ENCODE measurements around the gene RAB28.
"Not testable (repeated sequence)": the region's sequence is repeated elsewhere in the genome, so short reads cannot be mapped to it uniquely, and the experiment has no call there.

RAB28 gene

DNA sequence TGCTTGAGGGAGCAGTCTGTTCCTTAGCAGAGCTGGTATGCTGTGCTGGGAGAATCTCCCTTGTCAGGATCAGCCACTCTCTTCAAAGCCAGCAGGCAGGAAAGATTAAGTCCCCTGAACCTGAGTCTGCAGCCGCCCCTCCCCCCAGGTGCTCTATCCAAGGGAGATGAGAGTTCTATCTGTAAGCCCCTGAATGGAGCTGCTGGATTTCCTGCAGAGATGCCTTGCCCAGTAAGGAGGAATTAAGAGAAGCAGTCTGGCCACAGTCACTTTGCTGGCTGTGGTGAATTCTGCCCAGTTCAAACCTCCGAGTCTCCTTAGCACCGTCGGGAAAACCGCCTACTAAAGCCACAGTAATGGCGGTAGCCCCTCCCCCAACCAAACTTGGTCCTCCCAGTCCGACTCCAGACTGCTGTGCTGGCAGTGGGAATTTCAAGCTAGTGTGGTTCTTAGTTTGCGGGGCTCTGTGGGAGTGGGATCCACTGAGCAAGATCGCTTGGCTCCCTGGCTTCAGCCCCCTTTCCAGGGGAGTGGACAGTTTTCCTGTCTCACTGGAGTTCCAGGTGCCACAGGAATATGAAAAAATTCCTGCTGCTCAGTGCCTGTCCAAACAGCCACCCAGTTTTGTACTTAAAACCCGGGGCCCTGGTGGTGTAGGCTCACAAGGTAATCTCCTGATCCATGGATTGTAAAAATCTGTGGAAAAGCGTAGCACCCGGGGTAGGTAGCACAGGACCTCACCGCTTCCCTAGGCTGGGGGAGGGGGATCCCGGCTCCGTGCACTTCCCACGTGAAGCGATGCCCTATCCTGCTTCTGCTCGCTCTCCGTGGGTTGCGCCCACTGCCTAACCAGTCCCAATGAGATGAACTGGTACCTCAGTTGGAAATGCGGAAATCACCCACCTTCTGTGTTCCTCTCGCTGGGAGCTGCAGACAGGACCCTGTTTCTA is 38.0 kb downstream of the RAB28 start:
- no peak for DNase-seq (ENCODE audit: low read depth in 3 of 3)

DNA sequence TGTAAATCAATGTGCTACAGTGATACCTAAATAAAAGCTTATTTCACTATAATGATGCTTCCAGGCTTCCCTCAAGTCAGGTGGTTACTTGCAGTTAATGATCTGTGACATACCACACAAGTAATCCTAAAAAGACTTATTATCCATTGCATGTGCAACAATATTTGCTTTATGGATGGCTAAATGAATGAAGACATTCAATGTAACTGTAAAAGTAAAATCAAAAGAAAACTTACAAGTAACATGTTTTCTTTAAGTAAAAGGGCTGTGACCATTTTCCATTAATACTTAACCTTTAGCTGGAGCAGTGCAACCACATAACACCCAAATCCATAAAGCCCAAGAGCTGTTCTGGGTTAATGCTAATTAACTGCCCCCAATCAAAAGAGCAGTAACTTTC is 42.6 kb downstream of the RAB28 start:
- no peak for DNase-seq (ENCODE audit: low read depth in 3 of 3)

DNA sequence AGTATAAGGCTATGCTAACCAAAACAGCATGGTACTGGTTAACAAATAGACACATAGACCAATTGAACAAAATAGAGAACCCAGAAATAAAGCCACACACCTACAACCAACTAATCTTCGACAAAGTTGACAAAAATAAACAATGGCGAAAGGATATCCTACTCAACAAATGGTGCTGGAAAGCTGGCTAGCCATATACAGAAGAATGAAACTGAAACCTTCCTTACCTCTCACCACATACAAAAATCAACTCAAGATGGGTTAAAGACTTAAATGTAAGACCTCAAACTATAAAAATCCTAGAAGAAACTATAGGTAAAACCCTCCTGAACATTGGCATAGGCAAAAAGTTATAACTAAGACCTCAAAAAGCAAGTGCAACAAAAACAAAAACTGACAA is 47.2 kb downstream of the RAB28 start:
- no peak for DNase-seq (ENCODE audit: low read depth in 3 of 3)

DNA sequence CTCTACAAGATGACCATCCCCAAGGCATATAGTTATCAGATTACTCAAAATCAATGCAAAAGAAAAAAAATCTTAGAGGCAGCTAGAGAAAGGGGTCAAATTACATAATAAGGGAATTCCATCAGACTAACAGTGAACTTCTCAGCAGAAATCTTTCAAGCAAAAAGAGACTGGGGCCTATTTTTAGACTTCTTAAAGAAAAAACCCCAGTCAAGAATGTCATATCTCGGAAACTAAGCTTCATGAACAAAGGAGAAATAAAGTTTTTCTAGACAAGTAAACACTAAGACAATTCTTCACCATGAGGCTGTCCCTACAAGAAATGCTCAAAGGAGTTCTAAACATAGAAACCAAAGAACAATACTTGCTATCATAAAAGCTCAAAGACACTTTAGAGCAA is 51.7 kb downstream of the RAB28 start:
- no peak for DNase-seq (ENCODE audit: low read depth in 3 of 3)

DNA sequence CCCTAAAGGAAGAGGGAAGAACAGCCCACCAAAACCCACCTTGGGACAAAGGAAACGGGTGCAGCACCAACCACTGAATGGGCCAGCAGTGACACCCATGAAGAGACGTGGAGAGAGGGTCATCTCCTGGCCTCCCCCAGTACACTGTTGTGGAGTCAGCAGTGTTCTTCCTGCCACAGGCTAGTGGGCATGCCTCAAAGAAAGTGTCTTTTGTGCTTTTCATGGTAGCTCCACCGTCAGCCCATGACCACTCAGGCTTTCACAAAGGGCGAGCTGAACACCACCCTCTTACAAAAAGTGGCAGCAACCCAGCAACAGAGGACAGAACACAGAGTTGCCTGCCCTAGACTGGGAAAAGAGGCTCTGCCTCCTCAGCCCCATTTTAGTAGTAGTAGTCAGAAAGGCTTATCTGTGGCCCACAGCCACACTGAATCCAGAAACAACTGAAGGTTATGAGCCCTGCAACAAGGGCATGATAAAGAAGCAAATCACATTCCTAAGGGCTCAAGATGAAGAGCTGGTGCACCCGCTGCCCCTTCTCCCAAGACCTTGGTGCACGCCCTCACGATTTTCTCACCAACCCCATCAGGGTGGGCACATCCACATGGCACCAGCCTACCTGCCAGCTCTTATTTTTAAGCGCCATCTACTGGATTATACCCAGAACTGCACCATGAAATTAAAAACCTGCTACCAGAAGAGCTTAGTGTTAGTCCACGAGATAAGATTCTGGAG is 53.1 kb downstream of the RAB28 start:
- no peak for DNase-seq (ENCODE audit: low read depth in 3 of 3)

DNA sequence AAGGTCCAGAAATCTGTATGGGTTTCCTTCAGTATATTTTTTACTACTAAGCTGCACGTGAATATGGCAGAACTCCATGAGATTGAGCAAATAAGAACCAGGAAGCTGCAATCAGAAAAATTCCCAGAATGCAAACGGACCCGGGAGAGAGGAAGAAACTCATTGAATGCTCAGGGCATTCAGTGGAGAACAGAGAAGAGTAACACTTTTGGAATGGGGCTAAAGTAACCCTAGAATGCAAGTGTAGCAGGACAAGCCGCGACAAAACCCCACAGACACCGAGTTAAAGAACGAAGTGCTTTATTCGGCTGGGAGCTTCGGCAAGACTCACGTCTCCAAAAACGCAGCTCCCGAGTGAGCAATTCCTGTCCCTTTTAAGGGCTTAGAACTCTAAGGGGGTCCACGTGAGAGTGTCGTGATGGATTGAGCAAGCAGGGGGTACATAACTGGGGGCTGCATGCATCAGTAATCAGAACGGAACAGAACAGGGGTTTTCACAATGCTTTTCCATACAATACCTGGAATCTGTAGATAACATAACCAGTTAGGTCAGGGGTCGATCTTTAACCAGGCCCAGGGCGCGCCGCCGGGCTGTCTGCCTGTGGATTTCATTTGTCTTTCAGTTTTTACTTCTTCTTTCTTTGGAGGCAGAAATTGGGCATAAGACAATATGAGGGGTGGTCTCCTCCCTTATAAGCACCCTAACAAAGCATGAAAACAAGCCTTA is 56.4 kb downstream of the RAB28 start:
- no peak for DNase-seq (ENCODE audit: low read depth in 3 of 3)

DNA sequence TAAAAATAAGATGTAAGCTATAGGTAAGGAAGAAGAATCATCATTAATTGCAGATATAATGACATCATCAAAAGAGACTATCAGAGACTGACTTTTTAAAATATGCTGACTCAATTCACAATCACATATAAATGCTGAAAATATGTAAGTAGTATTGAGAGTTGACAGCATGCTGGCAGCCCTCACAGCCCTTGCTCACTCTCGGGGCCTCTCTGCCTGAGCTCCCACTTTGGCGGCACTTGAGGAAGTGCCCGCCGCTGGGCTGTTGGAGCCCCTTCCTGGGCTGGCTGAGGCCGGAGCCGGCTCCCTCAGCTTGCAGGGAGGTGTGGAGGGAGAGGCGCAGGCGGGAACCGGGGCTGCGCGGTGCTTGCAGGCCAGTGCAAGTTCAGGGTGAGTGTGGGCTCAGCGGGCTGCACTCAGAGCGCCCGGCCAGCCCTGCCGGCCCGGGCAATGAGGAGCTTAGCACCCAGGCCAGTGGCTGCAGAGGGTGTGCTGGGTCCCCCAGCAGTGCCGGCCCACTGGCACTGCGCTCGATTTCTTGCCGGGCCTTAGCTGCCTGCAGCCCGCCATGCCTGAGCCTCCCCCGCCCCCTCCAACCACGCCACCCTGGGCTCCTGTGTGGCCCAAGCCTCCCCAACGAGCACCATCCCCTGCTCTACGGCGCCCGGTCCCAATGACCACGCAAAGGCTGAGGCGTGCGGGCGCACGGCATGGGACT is 68.9 kb downstream of the RAB28 start:
- no peak for DNase-seq (ENCODE audit: low read depth in 3 of 3)

DNA sequence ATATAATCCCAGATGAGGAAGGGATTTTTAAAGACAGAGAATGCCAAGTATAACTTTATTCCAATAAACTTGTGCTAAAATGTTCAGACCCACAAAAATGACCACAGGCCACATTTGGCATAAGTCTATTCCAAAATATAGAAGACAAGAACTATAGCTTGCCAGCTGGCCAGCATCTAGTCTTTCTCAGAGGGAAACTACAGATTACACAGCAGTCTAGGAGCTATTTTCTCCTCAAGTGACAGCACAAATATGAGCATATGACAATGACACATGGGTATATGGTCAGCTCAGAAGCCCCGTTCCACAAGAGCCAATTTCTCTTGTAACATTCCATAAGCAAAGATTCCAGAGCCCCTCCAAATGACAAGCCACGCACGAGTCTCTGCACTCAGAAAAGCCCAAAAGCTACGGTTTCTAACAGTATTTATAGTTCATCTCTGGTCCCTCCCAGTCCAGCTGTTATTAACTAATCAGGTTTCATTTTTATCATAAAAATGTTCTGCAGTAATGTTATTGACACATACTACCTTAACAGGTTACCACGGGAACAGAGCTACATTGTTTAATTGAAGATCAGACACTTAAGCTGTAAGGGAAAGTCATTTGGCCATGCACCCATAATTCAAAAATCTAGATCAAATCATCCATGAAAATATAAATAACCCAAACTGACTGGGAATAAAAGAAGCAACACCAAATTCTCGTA is 70.3 kb downstream of the RAB28 start:
- DNase-seq (ENCODE audit: low read depth in 3 of 3) = no peak

DNA sequence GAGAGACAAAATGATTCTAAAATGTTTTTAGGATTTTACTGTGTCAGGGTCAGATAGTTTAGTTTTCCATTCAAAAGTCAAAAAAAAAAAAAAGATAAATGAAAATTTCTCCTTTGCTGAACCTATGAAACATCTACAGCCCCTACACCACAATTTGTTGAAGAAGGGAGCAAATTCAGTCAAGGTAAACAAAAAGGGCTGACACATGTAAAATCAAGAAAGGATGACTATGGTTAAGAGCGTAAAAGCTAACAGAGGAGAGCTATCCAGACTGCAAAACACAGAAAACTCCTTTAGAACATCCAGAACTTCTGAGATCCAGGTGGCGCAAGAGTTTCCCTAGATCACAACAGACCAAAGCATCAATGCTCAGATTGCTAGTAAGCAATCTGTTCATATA is 72.2 kb downstream of the RAB28 start:
- DNase-seq (ENCODE audit: low read depth in 3 of 3) = no peak

DNA sequence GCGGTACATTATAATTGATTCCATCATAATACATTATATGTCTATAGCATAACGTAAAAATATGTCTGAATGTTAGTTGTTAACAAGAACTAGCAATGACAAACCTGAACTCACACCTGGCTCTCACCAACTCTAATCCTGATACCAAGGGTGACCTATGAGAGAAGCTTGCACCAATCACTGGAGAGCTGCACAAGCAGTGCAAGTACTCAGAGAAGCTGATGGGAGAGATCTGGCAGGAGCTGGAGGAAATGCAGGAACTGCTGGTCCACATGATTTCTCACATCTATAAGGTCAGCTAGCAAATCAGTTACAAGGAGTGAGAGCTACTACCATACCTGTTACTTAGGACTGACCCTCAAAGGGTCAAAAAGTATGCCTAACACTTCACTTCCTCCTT is 74.8 kb downstream of the RAB28 start:
- DNase-seq (ENCODE audit: low read depth in 3 of 3) = no peak

DNA sequence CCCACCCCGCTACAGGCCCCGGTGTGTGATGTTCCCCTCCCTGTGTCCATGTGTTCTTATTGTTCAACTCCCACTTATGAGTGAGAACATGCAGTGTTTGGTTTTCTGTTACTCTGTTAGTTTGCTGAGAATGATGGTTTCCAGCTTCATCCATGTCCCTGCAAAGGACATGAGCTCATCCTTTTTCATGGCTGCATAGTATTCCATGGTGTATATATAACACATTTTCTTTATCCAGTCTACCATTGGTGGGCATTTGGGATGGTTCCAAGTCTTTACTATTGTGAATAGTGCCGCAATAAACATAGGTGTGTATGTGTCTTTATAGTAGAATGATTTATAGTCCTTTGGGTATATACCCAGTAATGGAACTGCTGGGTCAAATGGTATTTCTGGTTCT is 78.0 kb downstream of the RAB28 start:
- not testable (repeated sequence) for DNase-seq (ENCODE audit: low read depth in 3 of 3)

DNA sequence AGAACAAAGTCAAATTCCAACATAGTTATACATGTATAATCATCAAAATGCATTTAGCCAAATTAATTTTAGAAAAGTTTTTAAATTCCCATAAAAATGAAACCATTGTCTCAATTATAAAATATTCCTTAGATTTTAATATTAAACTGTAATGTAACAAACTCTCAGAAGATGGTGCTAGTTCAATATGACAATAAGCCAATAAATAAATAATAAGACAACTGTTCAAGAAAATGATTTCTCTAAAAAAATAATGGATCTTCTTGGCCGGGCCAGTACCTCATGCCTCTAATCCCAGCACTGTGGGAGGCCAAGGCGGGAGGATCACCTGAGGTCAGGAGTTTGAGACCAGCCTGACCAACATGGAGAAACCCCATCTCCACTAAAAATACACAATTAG is 80.3 kb downstream of the RAB28 start:
- DNase-seq (ENCODE audit: low read depth in 3 of 3) = no peak

DNA sequence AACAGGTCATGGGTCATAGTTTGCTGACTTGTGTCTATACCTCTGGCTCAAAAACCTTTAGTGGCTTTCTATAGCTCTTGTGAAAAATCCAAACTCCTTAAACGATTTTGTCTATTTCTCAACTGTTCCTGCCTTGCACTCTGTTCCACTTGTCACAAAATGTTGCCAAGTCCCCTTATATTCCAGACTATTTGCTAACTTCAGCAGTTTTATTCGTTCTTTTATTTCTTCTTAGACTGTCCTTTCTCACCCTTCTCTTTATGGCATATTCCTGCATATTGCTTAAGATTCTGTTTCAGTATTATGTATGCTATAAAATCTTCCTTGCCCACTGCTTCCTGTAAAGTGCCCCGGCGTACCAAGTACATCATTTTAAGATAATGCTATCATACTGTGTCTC is 80.8 kb downstream of the RAB28 start:
- DNase-seq (ENCODE audit: low read depth in 3 of 3) = no peak

DNA sequence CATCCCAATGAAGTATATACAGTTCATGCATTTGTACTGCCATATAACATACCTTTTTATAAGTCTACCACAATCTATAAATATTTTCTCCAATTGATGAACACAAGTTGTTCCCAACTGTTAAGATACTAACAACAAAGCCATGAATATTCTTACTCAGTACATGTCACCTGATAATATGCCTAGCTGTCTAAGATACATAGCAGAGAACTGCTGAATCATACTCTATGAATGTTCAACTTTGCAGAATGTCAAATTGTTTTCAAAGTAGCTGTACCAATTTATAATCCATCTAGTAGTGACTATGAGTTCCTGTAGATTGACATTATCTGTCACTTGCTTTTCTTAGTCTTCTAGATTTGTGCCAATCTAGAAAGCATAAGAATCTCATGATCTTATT is 84.9 kb downstream of the RAB28 start:
- DNase-seq (ENCODE audit: low read depth in 3 of 3) = no peak

DNA sequence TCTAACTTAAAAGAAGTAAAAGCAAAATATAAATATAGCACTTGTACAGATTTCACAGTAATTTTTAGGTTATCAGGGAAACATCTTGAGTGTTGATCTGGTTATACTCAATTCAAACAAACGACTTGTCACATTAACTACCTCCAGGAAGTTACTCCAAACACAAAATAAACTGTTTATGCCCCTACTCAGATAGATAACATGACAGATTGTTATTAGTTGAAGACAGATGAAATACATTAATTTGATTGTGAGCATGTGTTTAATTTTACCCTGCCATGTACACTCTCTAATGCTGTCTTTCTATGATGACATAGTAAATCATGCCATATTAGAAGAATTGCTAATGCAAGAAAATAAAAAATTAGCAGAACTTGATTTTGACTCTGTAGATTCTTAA is 88.0 kb downstream of the RAB28 start:
- DNase-seq (ENCODE audit: low read depth in 3 of 3) = no peak

DNA sequence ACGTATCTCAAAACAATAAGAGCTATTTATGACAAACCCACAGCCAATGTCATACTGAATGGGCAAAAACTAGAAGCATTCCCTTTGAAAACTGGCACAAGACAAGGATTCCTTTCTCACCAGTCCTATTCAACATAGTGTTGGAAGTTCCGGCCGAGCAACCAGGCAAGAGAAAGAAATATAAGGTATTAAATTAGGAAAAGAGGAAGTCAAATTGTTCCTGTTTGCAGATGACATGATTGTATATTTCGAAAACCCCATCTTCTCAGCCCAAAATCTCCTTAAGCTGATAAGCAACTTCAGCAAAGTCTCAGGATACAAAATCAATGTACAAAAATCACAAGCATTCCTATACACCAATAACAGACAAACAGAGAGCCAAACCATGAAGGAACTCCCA is 94.2 kb downstream of the RAB28 start:
- DNase-seq (ENCODE audit: low read depth in 3 of 3) = not testable (repeated sequence)

DNA sequence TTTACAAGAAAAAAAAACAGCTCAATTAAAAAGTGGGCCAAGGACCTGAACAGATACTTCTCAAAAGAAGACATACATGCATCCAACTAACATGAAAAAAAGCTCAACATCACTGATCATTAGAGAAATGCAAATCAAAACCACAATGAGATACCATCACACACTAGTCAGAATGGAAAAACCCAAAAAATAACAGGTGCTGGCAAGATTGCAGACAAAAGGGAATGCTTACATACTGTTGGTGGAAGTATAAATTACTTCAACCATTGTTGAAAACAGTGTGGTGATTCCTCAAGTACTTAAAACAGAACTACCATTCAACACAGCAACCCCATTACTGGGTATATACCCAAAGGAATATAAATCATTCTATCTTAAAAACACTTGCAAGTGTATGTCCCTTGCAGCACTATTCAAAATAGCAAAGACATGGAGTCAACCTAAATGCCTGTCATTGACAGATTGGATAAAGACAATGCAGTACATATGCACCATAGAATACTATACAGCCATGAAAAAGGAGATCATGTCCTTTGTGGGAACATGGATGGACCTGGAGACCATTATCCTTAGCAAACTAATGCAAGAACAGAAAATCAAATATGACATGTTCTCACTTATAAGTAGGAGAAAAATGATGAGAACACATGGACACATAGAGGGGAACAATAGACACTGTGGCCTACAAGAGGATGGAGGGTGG is 97.6 kb downstream of the RAB28 start:
- no peak for DNase-seq (ENCODE audit: low read depth in 3 of 3)

DNA sequence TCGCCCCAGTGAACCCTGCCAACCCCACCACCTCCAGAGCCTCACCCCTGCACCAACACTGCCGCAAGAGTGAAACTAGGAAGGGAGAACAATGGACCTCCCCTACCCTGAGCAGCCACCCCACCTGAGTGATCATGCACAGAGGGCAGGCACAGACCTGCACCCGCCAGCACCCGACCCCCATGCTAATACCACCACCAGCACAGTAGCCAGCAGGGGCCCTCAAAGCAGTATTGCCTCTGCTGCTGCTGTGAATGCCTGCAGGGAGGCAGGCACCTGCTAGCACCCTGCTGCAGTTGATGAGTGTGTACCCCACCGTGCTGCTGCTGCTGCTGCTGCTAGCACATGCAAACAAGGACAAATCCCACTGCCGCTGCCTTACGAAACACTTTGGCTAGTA is 100.1 kb downstream of the RAB28 start:
- DNase-seq (ENCODE audit: low read depth in 3 of 3) = no peak

DNA sequence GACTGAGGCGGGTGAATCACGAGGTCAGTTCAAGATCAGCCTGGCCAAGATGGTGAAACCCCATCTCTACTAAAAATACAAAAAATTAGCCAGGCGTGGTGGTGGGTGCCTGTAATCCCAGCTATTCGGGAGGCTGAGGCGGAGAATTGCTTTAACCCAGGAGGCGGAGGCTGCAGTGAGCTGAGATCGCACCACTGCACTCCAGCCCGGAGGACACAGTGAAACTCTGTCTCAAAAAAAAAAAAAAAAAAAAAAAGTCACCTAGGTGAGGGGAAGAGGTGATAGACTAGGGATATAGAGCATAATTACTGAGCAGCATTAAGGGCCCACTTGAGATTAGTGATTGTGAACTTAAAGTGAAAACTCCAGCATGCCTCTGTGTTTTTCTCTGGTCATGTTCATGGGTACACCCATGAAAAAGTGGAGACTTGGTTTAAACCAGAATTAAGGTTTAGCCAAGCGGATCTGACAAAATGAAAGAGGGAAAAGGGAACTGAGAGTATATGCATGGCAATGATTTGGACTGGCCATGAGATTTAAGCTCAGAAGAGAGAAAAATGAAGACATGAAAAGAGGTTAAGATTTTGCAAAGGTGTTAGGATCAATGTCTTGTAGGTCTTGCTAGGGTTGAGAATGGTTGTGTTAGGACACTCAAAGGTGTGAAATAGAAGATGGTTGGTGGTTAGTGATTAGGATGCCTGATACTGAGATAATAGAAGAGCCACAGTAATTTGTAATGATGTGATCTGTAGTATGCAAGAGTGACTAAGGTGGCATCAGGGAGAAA is 105.0 kb downstream of the RAB28 start:
- no peak for DNase-seq (ENCODE audit: low read depth in 3 of 3)

DNA sequence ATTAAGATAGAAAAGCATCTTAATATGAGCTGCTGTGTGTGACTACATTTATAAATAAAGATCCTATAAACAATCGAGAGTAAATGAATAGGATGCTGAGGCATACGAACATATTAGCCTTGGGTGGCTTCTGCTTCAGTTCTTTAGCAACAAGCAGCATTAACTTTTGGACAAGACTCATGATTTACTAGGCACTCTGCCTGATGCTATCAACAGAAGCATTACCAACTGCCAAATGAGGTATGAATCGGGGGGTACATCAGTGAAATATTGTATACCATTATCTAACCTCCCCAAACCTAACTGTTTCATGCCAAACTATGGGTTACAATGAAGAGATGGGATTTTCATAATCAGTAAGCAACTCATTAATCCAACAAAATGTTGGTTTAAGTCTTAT is 113.1 kb downstream of the RAB28 start:
- DNase-seq (ENCODE audit: low read depth in 3 of 3) = no peak

Data from stimulated activated CD4-positive, alpha-beta T cell treated with anti-CD3 and anti-CD28 coated beads, TNF-alpha, amount 100 ng/mL, for 24 hours (primary cell).